Cerebellar cortex (tissue), 1 donor: ENCODE results near the gene WDR19.
"Not testable (repeated sequence)": the region's sequence is repeated elsewhere in the genome, so short reads cannot be mapped to it uniquely, and the experiment has no call there.

ENCODE experiments used
- DNase-seq: peaks from one replicate; pipeline ENCODE4 v3.0.0-alpha.2; 2015; ENCODE audit warnings: low spot score

Gene WDR19

GRCh38 chr4:39181905-39182638 is at the start of gene WDR19:
TSS of gene WDR19 (plus strand) at chr4:39182529. CDS start at chr4:39182558, 29 bp downstream.
- peak; percentile 100 for DNase-seq

GRCh38 chr4:39133623-39134022 is 48.7 kb upstream of the WDR19 start:
- no peak for DNase-seq

- DNase-seq, result no peak
Observed at GRCh38 chr4:39134683-39135306, 47.5 kb upstream of the WDR19 start.

DNA sequence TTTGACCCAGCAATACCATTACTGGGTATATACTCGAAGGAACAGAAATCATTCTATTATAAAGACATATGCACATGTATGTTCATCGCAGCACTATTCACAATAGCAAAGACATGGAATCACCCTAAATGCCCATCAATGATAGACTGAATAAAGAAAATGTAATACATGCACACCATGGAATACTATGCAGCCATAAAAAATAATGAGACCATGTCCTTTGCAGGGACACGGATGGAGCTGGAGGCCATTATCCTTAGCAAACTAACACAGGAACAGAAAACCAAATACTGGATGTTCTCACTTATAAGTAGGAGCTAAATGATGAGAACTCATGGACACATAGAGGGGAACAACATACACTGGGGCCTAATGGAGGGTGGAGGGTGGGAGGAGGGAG is 44.1 kb upstream of the WDR19 start:
- DNase-seq, result not testable (repeated sequence)

DNA sequence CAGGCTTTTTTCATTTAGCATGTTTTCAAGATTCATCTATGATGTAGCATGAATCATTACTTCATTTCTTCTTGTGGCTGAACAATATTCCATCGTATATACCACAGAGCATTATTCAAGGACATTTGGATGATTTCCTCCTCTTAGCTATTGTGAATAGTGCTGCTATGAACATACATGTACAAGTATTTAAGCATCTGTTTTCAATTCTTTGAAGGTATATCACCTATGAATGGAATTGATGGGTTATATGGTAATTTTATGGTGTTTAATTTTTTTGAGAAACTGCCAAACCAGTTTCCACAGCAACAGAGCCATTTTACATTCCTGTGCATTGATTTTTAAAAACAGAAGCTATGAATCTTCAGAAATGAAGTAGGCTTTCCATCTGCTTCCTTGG is 36.1 kb upstream of the WDR19 start:
- no peak for DNase-seq

DNA sequence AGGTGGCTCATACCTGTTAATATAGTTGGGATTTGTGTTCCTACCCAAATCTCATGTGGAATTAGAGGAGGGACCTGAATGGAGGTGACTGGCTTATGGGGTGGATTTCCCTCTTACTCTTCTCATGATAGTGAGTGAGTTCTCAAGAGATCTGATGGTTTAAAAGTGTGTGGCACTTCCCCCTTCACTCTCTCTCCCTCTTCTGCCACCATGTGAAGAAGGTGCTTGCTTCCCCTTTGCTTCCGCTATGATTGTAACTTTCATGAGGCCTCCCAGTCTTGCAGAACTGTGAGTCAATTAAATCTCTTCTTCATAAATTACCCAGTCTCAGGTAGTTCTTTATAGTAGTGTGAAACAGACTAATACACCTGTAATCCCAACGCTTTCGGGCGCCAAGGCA is 28.3 kb upstream of the WDR19 start:
- no peak for DNase-seq

DNA sequence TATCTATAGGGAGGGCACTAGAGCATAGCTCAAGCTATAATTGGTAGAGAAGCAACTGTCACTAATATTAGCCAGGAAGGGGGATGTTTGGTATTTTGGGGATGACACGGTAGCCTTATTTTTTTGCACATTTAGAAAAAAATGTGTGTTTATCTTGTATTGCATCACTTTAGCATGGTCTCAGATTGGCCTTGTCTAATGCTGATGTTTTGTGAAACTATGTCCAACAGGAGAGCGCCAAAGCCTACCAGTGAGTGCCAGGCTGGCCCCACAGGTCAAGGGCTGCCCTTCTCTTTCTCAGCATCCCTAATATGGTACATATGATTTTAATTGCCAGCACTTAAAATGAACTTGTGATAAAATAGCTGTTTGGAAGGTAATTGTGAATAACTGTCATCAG is 24.8 kb upstream of the WDR19 start:
- no peak for DNase-seq

- no peak for DNase-seq
Observed at GRCh38 chr4:39166177-39166576, 16.2 kb upstream of the WDR19 start.

- DNase-seq, result no peak
Observed at GRCh38 chr4:39166669-39167068, 15.7 kb upstream of the WDR19 start.

- DNase-seq, result no peak
Observed at GRCh38 chr4:39169426-39169825, 12.9 kb upstream of the WDR19 start.

DNA sequence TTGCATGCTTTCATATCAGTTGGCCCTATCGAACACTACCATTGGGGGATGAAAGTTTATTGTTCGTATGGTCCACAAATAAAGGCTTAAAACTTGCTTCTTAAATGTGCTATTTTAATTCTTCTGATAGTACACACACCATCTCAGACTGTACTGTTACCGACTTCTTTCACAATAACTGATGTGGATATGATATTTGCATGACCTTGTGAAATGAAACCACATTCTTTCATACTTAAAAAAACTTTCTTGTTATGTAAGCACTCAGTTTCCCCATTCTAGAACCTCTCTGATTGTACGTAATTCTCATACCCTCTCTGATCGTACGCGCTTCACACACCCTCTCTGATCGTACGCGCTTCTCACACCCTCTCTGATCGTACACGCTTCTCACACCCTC is 12.0 kb upstream of the WDR19 start:
- no peak for DNase-seq

DNA sequence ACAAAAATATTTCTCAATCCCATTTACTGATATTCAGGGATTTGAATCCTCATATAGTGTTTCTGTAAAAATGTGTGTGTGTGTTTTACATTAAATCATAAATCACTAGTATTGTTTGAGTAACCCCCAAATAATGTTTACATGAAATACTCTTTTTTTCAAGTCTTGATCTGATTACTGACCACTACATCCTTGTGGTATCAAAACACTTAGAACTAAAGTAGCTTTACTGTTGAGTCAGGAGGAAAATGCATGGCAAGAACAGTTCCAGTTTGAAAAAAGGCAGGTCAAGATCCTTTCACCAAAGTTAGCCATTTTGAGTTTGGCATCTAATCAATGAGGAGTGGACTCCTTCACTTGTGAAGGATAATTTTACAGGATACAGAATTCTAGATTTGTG is 3.6 kb upstream of the WDR19 start:
- DNase-seq, result no peak

DNA sequence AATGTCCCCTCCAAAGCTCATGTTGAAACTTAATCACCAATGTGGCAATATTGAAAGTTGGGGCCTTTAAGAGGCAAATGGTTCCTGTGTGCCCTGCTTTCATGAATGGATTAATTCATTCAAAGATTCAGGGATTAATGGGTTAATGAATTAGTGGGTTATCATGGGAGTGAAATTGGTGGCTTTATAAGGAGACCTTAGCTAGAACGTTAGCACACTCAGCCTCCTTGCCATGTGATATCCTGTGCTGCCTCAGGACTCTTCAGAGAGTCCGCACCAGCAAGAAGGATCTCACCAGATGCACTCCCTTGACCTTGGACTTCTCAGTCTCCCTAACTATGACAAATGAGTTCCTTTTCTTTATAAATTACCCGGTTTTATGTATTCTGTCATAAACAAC is 2.6 kb upstream of the WDR19 start:
- no peak for DNase-seq

DNA sequence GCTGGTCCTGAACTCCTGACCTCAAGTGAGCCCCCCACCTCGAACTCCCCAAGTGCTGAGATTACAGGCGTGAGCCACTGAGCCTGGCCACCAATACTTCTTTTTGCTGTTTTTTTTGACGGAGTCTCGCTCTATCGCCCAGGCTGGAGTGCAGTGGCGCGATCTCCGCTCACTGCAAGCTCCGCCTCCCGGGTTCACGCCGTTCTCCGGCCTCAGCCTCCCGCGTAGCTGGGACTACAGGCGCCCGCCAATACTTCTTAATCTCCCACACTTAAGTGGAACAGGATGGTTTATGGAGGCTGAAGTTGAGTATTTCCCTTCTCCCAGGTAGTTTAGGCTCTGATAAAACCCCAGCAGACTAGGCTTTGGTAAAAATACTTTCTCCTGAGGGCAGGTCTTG is 1.7 kb upstream of the WDR19 start:
- DNase-seq, result not testable (repeated sequence)

DNA sequence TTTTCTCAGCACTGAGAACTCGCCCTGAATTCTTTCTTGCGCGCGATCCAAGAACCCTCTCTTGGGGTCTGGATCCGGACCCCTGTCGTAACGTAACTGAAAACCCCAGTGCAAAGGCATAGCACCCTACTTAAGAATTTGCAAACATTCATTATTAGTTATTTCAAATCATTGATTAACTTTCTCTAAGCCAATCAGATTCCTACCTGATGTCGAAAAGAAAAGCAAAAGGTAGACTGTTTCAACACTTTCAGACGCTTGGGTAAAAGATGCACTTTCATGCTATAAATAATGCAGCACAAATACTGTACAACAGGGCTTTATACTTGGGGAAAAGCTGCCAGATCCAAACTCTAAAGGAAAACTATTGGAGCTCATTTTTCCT is 817 bp upstream of the WDR19 start:
- DNase-seq, result peak; percentile 0

- DNase-seq, result no peak
Observed at GRCh38 chr4:39201963-39202362, 19.6 kb downstream of the WDR19 start.

- no peak for DNase-seq
Observed at GRCh38 chr4:39204543-39204942, 22.2 kb downstream of the WDR19 start.

DNA sequence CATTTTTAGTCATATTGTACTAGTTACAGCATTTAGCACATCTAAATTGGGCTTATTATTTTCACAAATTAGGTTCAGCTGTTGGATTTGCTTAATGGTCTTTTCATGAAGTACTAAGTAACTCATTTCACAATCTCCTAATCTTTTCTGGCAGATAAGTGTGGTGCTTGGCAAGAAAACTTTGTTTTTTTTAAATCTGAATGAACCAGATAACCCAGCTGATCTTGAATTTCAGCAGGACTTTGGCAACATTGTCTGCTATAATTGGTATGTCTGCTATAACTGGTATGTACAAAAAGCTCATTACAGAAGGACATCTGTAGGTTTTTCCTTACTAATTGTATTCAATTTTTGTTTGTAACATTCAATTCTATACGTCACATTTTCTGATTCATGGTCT is 22.7 kb downstream of the WDR19 start:
- no peak for DNase-seq

DNA sequence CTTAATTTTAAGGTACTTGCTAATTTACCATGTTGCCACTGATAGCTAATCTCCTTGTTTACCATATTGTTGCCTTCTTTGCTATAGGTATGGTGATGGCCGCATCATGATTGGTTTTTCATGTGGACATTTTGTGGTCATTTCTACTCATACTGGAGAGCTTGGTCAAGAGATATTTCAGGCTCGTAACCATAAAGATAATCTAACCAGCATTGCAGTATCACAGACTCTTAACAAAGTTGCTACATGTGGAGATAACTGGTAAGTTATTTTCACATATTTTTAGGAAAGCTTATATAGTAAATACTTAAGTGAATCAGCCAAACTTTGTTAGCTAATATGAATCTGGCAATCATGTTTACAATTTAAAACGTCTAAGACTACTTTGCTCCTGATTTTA is 23.1 kb downstream of the WDR19 start:
- DNase-seq, result no peak

DNA sequence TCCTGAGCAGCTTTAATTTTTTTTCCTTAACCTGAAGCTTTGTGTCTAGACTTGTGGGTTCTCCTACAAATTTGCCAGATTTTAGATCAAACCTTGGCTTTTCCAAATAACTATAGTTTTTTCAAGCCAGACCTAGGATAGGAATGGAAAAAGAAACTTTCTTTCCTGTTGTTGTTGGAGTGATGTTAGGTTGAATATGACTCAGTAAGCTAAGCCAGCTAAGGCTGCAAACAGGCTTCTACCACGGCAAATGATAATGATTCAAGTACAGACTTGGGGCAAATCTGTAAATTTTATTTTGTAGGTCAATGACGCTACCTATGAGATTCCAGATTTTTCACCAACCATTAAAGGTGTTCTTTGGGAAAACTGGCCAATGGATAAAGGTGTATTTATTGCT is 45.6 kb downstream of the WDR19 start:
- no peak for DNase-seq

GRCh38 chr4:39228377-39228776 is 46.0 kb downstream of the WDR19 start:
- no peak for DNase-seq

- no peak for DNase-seq
Observed at GRCh38 chr4:39230462-39230861, 48.1 kb downstream of the WDR19 start.

DNA sequence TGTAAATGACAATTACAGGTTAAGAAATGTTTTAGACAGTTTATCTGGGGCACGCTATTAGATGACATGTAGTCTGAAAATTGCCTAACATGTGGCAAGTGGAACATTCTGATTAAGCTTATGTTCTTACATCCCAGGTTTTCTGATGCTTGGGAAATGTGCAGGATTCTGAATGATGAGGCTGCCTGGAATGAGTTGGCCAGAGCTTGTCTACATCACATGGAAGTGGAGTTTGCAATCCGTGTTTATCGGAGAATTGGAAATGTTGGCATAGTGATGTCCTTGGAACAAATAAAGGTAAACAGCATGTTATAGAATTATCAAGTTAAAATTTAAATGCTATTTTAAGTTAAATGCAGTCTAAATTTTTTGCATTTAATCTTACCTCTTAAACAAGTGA is 49.3 kb downstream of the WDR19 start:
- no peak for DNase-seq

- DNase-seq, result no peak
Observed at GRCh38 chr4:39232100-39232499, 49.8 kb downstream of the WDR19 start.
